H9 (cell line): ENCODE data around the gene CHML. TPM values are rescaled to one million over a fixed set of nuclear protein-coding genes. Genes with fewer than 3 reads are reported as not detected.
A peak's percentile ranks its signal among the peaks of the same experiment; 100 is the strongest.

Experiments
- DNase-seq: peaks from one replicate; pipeline ENCODE4 v3.0.0-alpha.2; 2017
- H2AFZ ChIP-seq: one replicate; pipeline ENCODE4 v1.6.1; 2013; ENCODE audit warnings: mild to moderate bottlenecking, low read length, control low read depth, moderate library complexity
- H2AK5ac ChIP-seq: 2 replicates; pipeline ENCODE4 v1.6.1; 2013; ENCODE audit warnings: low read length, control low read depth, mixed read lengths; ENCODE audit not compliant: insufficient read length
- H2BK120ac ChIP-seq: one replicate; pipeline ENCODE4 v1.6.1; 2013; ENCODE audit warnings: low read depth, mild to moderate bottlenecking, low read length, control low read depth, inconsistent platforms; ENCODE audit not compliant: poor library complexity, severe bottlenecking
- H2BK12ac ChIP-seq: 2 replicates; pipeline ENCODE4 v1.6.1; 2013; ENCODE audit warnings: low read length, control low read depth, mixed read lengths, low read depth; ENCODE audit not compliant: insufficient read length
- H2BK15ac ChIP-seq: 2 replicates; pipeline ENCODE4 v1.6.1; 2013; ENCODE audit warnings: low read depth, low read length, control low read depth
- H2BK20ac ChIP-seq: one replicate; pipeline ENCODE4 v1.6.1; 2013; ENCODE audit warnings: low read depth, mild to moderate bottlenecking, low read length, control low read depth, inconsistent platforms; ENCODE audit not compliant: poor library complexity, severe bottlenecking
- H2BK5ac ChIP-seq: 2 replicates; pipeline ENCODE4 v1.6.1; 2013; ENCODE audit warnings: low read length, control low read depth, mixed read lengths; ENCODE audit not compliant: insufficient read length
- H3K14ac ChIP-seq: 2 replicates; pipeline ENCODE4 v1.6.1; 2013; ENCODE audit warnings: low read length, control low read depth; ENCODE audit not compliant: insufficient read depth
- H3K18ac ChIP-seq: 2 replicates; pipeline ENCODE4 v1.6.1; 2013; ENCODE audit warnings: low read depth, mild to moderate bottlenecking, mixed read lengths, low read length, control low read depth; ENCODE audit not compliant: insufficient read length
- H3K23ac ChIP-seq: 2 replicates; pipeline ENCODE4 v1.6.1; 2013; ENCODE audit warnings: low read length, control low read depth, mixed read lengths, low read depth; ENCODE audit not compliant: insufficient read length
- H3K23me2 ChIP-seq: 2 replicates; pipeline ENCODE4 v1.6.1; 2013; ENCODE audit warnings: low read depth, mild to moderate bottlenecking, mixed read lengths, low read length, control low read depth; ENCODE audit not compliant: insufficient read length, poor library complexity, severe bottlenecking
- H3K27ac ChIP-seq: 2 replicates; pipeline ENCODE4 v1.5.1; 2013; ENCODE audit warnings: low read length, control low read depth, mixed read lengths, low read depth; ENCODE audit not compliant: insufficient read length
- H3K27me3 ChIP-seq: 2 replicates; pipeline ENCODE4 v1.6.1; 2013; ENCODE audit warnings: low read length, control low read depth, inconsistent platforms; ENCODE audit not compliant: insufficient read depth
- H3K4ac ChIP-seq: 2 replicates; pipeline ENCODE4 v1.6.1; 2013; ENCODE audit warnings: low read depth, mild to moderate bottlenecking, control low read depth, inconsistent platforms, low read length, moderate library complexity
- H3K4me1 ChIP-seq: 2 replicates; pipeline ENCODE4 v1.6.1; 2013; ENCODE audit warnings: low read length, control low read depth, inconsistent platforms; ENCODE audit not compliant: insufficient read depth
- H3K4me2 ChIP-seq: 2 replicates; pipeline ENCODE4 v1.6.1; 2013; ENCODE audit warnings: low read length, control low read depth, mixed read lengths; ENCODE audit not compliant: insufficient read length, insufficient read depth
- H3K56ac ChIP-seq: 2 replicates; pipeline ENCODE4 v1.6.1; 2013; ENCODE audit warnings: low read depth, mild to moderate bottlenecking, mixed read lengths, low read length, control low read depth; ENCODE audit not compliant: insufficient read length
- H3K79me1 ChIP-seq: 2 replicates; pipeline ENCODE4 v1.6.1; 2013; ENCODE audit warnings: low read depth, mild to moderate bottlenecking, moderate library complexity, low read length, control low read depth, inconsistent platforms; ENCODE audit not compliant: insufficient read depth, poor library complexity, severe bottlenecking
- H3K79me2 ChIP-seq: 2 replicates; pipeline ENCODE4 v1.6.1; 2013; ENCODE audit warnings: low read length, control low read depth, inconsistent platforms; ENCODE audit not compliant: insufficient read depth
- H3K9ac ChIP-seq: 2 replicates; pipeline ENCODE4 v1.6.1; 2013; ENCODE audit warnings: low read length, control low read depth, mixed read lengths; ENCODE audit not compliant: insufficient read length; ENCODE audit errors: extremely low read depth
- H3K9me3 ChIP-seq: one replicate; pipeline ENCODE4 v1.6.1; 2013; ENCODE audit warnings: low read depth, low read length, inconsistent platforms; ENCODE audit not compliant: control insufficient read depth
- H3T11ph ChIP-seq: one replicate; pipeline ENCODE4 v1.6.1; 2013; ENCODE audit warnings: mild to moderate bottlenecking, low read length, control low read depth, inconsistent platforms
- H4K20me1 ChIP-seq: one replicate; pipeline ENCODE4 v1.6.1; 2013; ENCODE audit not compliant: control insufficient read depth, insufficient read length, insufficient read depth
- H4K5ac ChIP-seq: 2 replicates; pipeline ENCODE4 v1.6.1; 2013; ENCODE audit warnings: low read depth, mild to moderate bottlenecking, mixed read lengths, low read length, control low read depth; ENCODE audit not compliant: insufficient read length
- H4K8ac ChIP-seq: replicated peaks from 2 replicates; pipeline ENCODE4 v1.6.1; 2013; ENCODE audit warnings: low read length, control low read depth, mixed read lengths, low read depth; ENCODE audit not compliant: insufficient read length
- H4K91ac ChIP-seq: 2 replicates; pipeline ENCODE4 v1.6.1; 2013; ENCODE audit warnings: low read depth, mild to moderate bottlenecking, moderate library complexity, mixed read lengths, low read length, control low read depth; ENCODE audit not compliant: insufficient read length
- H3K27ac Mint-ChIP-seq, 3 experiments: 2 replicates in 2 of 3; 3 replicates in 1 of 3; pipeline ENCODE4 v1.8.0; 2020 to 2021; ENCODE audit warnings: mixed read lengths in 3 of 3, mild to moderate bottlenecking in 1 of 3, moderate library complexity in 1 of 3
- H3K27me3 Mint-ChIP-seq: 2 replicates; pipeline ENCODE4 v1.8.0; 2021; ENCODE audit warnings: low read depth, mild to moderate bottlenecking, moderate library complexity, mixed read lengths
- H3K36me3 Mint-ChIP-seq, 3 experiments: 2 replicates in 2 of 3; 3 replicates in 1 of 3; pipeline ENCODE4 v1.8.0; 2020 to 2021; ENCODE audit warnings: low read depth in 3 of 3, mixed read lengths in 3 of 3; ENCODE audit not compliant: insufficient read depth in 1 of 3
- H3K4me1 Mint-ChIP-seq, 2 experiments: 2 replicates each; pipeline ENCODE4 v1.8.0; 2020; ENCODE audit warnings: mixed read lengths in 2 of 2
- H3K4me3 Mint-ChIP-seq, 2 experiments: 2 replicates in 1 of 2; 3 replicates in 1 of 2; pipeline ENCODE4 v1.8.0; 2020 to 2021; ENCODE audit warnings: mild to moderate bottlenecking in 2 of 2, mixed read lengths in 2 of 2, moderate library complexity in 1 of 2
- H3K9me3 Mint-ChIP-seq, 2 experiments: 2 replicates in 1 of 2; 3 replicates in 1 of 2; pipeline ENCODE4 v1.8.0; 2020; ENCODE audit warnings: mild to moderate bottlenecking in 2 of 2, mixed read lengths in 2 of 2, moderate library complexity in 1 of 2
- CTCF ChIP-seq: fragments of 200-600 bp; sonication (generic); conservative IDR thresholded peaks from 3 replicates; pipeline ENCODE4 v1.8.0; 2021; ENCODE audit warnings: antibody characterized with exemption, mild to moderate bottlenecking
- WGBS: extraction: QIAGEN DNeasy Blood & Tissue Kit; methylation state at CpG from one replicate; pipeline ENCODE4 v1.1.7; 2013; ENCODE audit warnings: missing lambda C conversion rate, low lambda C conversion rate, mixed read lengths; ENCODE audit not compliant: insufficient read length; ENCODE audit errors: extremely low coverage; 5-methylcytosine and 5-hydroxymethylcytosine counted together
- total RNA-seq: library from RNA; stranded (reverse); gene quantifications from 2 replicates; pipeline ENCODE4 v1.2.1, GENCODE V29; 2021

Gene CHML
- total RNA-seq, 1 experiment from 2014 or later = 45.7 TPM

DNA sequence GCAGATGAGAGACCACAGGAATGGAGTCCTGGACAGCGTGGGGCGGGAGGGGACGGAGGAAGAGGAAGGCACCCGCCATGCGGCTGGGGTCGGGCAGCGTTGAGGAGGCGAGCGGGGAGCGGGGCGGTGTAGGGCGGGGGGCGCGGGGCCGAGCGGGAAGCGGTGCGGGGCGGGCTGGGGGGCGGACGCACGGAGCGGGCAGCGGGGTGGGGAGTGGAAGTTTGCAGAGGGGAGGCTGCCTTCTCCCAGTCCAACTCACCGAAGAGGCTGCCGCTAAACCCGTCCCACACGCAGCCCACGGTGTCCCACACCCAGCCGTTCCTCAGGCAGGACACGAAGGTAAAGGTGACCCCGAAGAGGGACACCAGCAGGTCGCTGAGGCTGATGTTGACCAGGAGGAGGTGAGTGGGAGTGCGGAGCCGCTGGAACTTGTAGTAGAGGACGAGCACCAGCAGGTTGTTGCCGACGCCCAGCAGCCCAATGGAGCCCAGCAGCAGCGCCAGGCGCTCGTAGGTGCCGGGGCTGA is 483 bp downstream of the CHML start:
- Histone ChIP-seq H3K27me3 (no peaks in the 10 kb centered on the region), H3T11ph (no peak overlapping the region), H2BK5ac (peak overlapping the region; percentile 31), H2BK120ac (no peak overlapping the region), H3K4me1 (peaks cover 6% of the 10 kb centered on the region; the same call in 1 of the 2 replicates), H3K9ac (peak overlapping the region; percentile 99), H4K91ac (no peak overlapping the region), H3K4me2 (peak overlapping the region; percentile 87), H3K18ac (peak overlapping the region; percentile 92), H3K79me2 (peaks cover 20% of the 10 kb centered on the region; the same call in 1 of the 2 replicates), H2BK15ac (no peak overlapping the region), H4K5ac (no peak overlapping the region), H3K23ac (no peak overlapping the region), H3K79me1 (no peaks in the 10 kb centered on the region), H3K14ac (peak overlapping the region; percentile 99), H2BK20ac (no peak overlapping the region), H3K27ac (peak overlapping the region; percentile 35), H3K9me3 (no peaks in the 10 kb centered on the region), H2AK5ac (no peak overlapping the region), H4K8ac (no peak overlapping the region), H3K4ac (no peak overlapping the region), H3K23me2 (peaks cover 3% of the 10 kb centered on the region), H4K20me1 (no peaks in the 10 kb centered on the region), H3K56ac (no peak overlapping the region), H2AFZ (no peak overlapping the region), H2BK12ac (no peak overlapping the region)
- Mint-ChIP-seq H3K9me3 (peaks cover 13 to 17% of the 10 kb centered on the region in 2 experiments), H3K4me3 (peak overlapping the region; percentile 86 to 89), H3K36me3 (peaks cover 17 to 35% (median 27%) of the 10 kb centered on the region in 3 experiments), H3K27me3 (peaks cover 16% of the 10 kb centered on the region), H3K27ac (peak overlapping the region; percentile 2 to 56 (median 31); a peak in 4 of 7 replicates), H3K4me1 (peaks cover 21 to 23% of the 10 kb centered on the region in 2 experiments)
- peak; percentile 33 for DNase-seq
- TF ChIP-seq CTCF = peak; percentile 14; the same call in 1 of the 3 replicates
- no CpG with 5 or more reads among the region's 42 CpGs for WGBS
